GM12873 (cell line): ENCODE data around the gene EXOSC6.

Experiments used
- CTCF ChIP-seq: IDR thresholded peaks from 2 replicates; pipeline ENCODE4 v1.5.1; 2012; ENCODE audit warnings: low read depth, mild to moderate bottlenecking, moderate library complexity, low read length, control low read depth; ENCODE audit not compliant: insufficient read depth; ENCODE audit errors: missing control alignments

EXOSC6 gene

GRCh38 chr16:70251629-70252354 lies at the start of gene EXOSC6:
Gene EXOSC6, minus strand, starts transcription at chr16:70251940. Its CDS starts 40 bp downstream, at chr16:70251900.
- peak; percentile 88 for TF ChIP-seq CTCF

GRCh38 chr16:70301121-70301520 lies 49.4 kb upstream of the EXOSC6 start:
- TF ChIP-seq CTCF = no peak

GRCh38 chr16:70298988-70299938 lies 47.5 kb upstream of the EXOSC6 start, which contains the start of gene DDX19B:
Gene DDX19B, plus strand, starts transcription at chr16:70299186. Its CDS starts 112 bp downstream, at chr16:70299298.
- TF ChIP-seq CTCF = no peak

- no peak for TF ChIP-seq CTCF
Observed at GRCh38 chr16:70295634-70296033, 43.9 kb upstream of the EXOSC6 start.

- TF ChIP-seq CTCF = no peak
Observed at GRCh38 chr16:70294385-70295025, 42.8 kb upstream of the EXOSC6 start.

- TF ChIP-seq CTCF = no peak
Observed at GRCh38 chr16:70290949-70291519, 39.3 kb upstream of the EXOSC6 start.
